Loucy (cell line): ENCODE data around the gene GOLGA6L10.
"Not testable (repeated sequence)": the region's sequence is repeated elsewhere in the genome, so short reads cannot be mapped to it uniquely, and the experiment has no call there.

ENCODE experiments used
- H2AFZ ChIP-seq: fragments of 200-600 bp; sonication (generic); 2 replicates; pipeline ENCODE4 v1.6.0; 2016; ENCODE audit warnings: antibody characterized with exemption, mild to moderate bottlenecking, low read length, moderate library complexity
- H3F3A ChIP-seq: fragments of 200-600 bp; 2 replicates; pipeline ENCODE4 v1.6.0; 2016; ENCODE audit warnings: antibody characterized with exemption, low read depth, mild to moderate bottlenecking
- H3K27me3 ChIP-seq: fragments of 200-600 bp; sonication (generic); 2 replicates; pipeline ENCODE4 v1.6.1; 2014; ENCODE audit warnings: low read length, mild to moderate bottlenecking; ENCODE audit not compliant: insufficient read depth, poor library complexity, severe bottlenecking
- H3K36me3 ChIP-seq: fragments of 200-600 bp; sonication (generic); 2 replicates; pipeline ENCODE4 v1.6.1; 2016; ENCODE audit warnings: low read length; ENCODE audit not compliant: insufficient read depth
- H3K4me1 ChIP-seq: fragments of 200-600 bp; sonication (generic); 2 replicates; pipeline ENCODE4 v1.5.1; 2014; ENCODE audit warnings: low read length, mild to moderate bottlenecking; ENCODE audit not compliant: insufficient read depth, poor library complexity, severe bottlenecking
- H3K4me2 ChIP-seq: fragments of 200-600 bp; sonication (generic); 2 replicates; pipeline ENCODE4 v1.6.0; 2014; ENCODE audit warnings: antibody characterized with exemption, low read length, low read depth, mild to moderate bottlenecking; ENCODE audit not compliant: poor library complexity, severe bottlenecking
- H3K4me3 ChIP-seq: fragments of 200-600 bp; sonication (generic); 2 replicates; pipeline ENCODE4 v1.5.1; 2014; ENCODE audit warnings: low read length, mild to moderate bottlenecking, mixed read lengths; ENCODE audit not compliant: poor library complexity, severe bottlenecking
- H3K79me2 ChIP-seq: fragments of 200-600 bp; sonication (generic); 2 replicates; pipeline ENCODE4 v1.6.1; 2014; ENCODE audit warnings: low read length; ENCODE audit not compliant: insufficient read depth
- H3K9ac ChIP-seq: fragments of 200-600 bp; sonication (generic); 2 replicates; pipeline ENCODE4 v1.6.0; 2014; ENCODE audit warnings: mild to moderate bottlenecking, low read depth, low read length, moderate library complexity; ENCODE audit not compliant: poor library complexity, severe bottlenecking
- H3K9me2 ChIP-seq: fragments of 200-600 bp; sonication (generic); replicated peaks from 2 replicates; pipeline ENCODE4 v1.6.1; 2016; ENCODE audit warnings: low read depth, low read length, mixed read lengths
- H3K9me3 ChIP-seq: fragments of 200-600 bp; sonication (generic); 2 replicates; pipeline ENCODE4 v1.6.1; 2014; ENCODE audit warnings: mild to moderate bottlenecking, antibody characterized with exemption, low read length, low read depth; ENCODE audit not compliant: insufficient read depth
- H4K20me1 ChIP-seq: fragments of 200-600 bp; sonication (generic); 2 replicates; pipeline ENCODE4 v1.6.0; 2014; ENCODE audit warnings: antibody characterized with exemption, low read length, mild to moderate bottlenecking; ENCODE audit not compliant: insufficient read depth, poor library complexity, severe bottlenecking
- CTCF ChIP-seq: fragments of 200-600 bp; sonication (generic); conservative IDR thresholded peaks from 2 replicates; pipeline ENCODE4 v1.5.1; 2014; ENCODE audit warnings: mild to moderate bottlenecking, antibody characterized with exemption, low read length
- EZH2phosphoT487 ChIP-seq: fragments of 200-600 bp; IDR thresholded peaks from 2 replicates; pipeline ENCODE4 v1.6.1; 2018; ENCODE audit warnings: antibody characterized with exemption, mild to moderate bottlenecking, moderate library complexity, borderline replicate concordance

The GOLGA6L10 gene

GRCh38 chr15:82393671-82394070 is 44.4 kb upstream of the GOLGA6L10 start:
- no peak for TF ChIP-seq EZH2phosphoT487
- TF ChIP-seq CTCF = no peak
- Histone ChIP-seq H3K79me2 (peaks cover 9% of the 10 kb centered on the region; the same call in 1 of the 2 replicates), H3K9ac (no peak overlapping the region), H3K27me3 (no peaks in the 10 kb centered on the region), H3F3A (no peaks in the 10 kb centered on the region), H3K4me2 (no peak overlapping the region), H3K36me3 (no peaks in the 10 kb centered on the region), H3K9me3 (no peaks in the 10 kb centered on the region), H3K4me1 (peaks cover 1% of the 10 kb centered on the region), H3K9me2 (no peaks in the 10 kb centered on the region), H2AFZ (no peak overlapping the region), H4K20me1 (no peaks in the 10 kb centered on the region), H3K4me3 (no peak overlapping the region)

GRCh38 chr15:82392077-82392476 is 42.8 kb upstream of the GOLGA6L10 start:
- H3K79me2 ChIP-seq, H3K36me3 ChIP-seq, H3K4me2 ChIP-seq, H3K4me3 ChIP-seq, H3F3A ChIP-seq, H3K9ac ChIP-seq, H3K9me3 ChIP-seq, H3K27me3 ChIP-seq, H3K9me2 ChIP-seq, H4K20me1 ChIP-seq, H3K4me1 ChIP-seq, H2AFZ ChIP-seq: not testable (repeated sequence)

- not testable (repeated sequence) for H3K9me2 ChIP-seq, H3K4me2 ChIP-seq, H4K20me1 ChIP-seq, H3K4me3 ChIP-seq, H3K27me3 ChIP-seq, H3K79me2 ChIP-seq, H3F3A ChIP-seq, H3K4me1 ChIP-seq, H2AFZ ChIP-seq, H3K9me3 ChIP-seq, H3K36me3 ChIP-seq, H3K9ac ChIP-seq
These were observed 40.9 kb upstream of the GOLGA6L10 start for GRCh38 chr15:82390152-82390551.

- not testable (repeated sequence) for H4K20me1 ChIP-seq, H3K4me3 ChIP-seq, H3K4me2 ChIP-seq, H3K36me3 ChIP-seq, H3F3A ChIP-seq, H3K27me3 ChIP-seq, H3K9ac ChIP-seq, H3K9me2 ChIP-seq, H3K9me3 ChIP-seq, H3K79me2 ChIP-seq, H3K4me1 ChIP-seq, H2AFZ ChIP-seq
These were observed 37.9 kb upstream of the GOLGA6L10 start for GRCh38 chr15:82387209-82387608.

GRCh38 chr15:82381330-82381955 is 32.2 kb upstream of the GOLGA6L10 start:
- H2AFZ ChIP-seq, H3K4me2 ChIP-seq: not testable (repeated sequence)

More at GRCh38 chr15:82381330-82381955, 32.2 kb upstream of the GOLGA6L10 start:
- H3K9ac ChIP-seq, H3K27me3 ChIP-seq, H3K9me3 ChIP-seq, H4K20me1 ChIP-seq, H3F3A ChIP-seq, H3K9me2 ChIP-seq, H3K4me3 ChIP-seq, H3K36me3 ChIP-seq, H3K4me1 ChIP-seq, H3K79me2 ChIP-seq: not testable (repeated sequence)
